Suppressor macrophage treated with lipopolysaccharide for 4 hours (primary cell): ENCODE measurements around the gene BRSK1.

Experiments used
- DNase-seq: peaks from one replicate; pipeline ENCODE4 v3.0.0-alpha.2; 2020

BRSK1 gene

GRCh38 chr19:55283548-55284377, at the start of gene BRSK1:
Gene BRSK1, plus strand, starts transcription at chr19:55283997. Its CDS starts 446 bp downstream, at chr19:55284443.
- no peak for DNase-seq

GRCh38 chr19:55238030-55238429, 45.8 kb upstream of the BRSK1 start:
- DNase-seq = no peak

- DNase-seq = no peak
Measured at GRCh38 chr19:55239004-55239403, 44.8 kb upstream of the BRSK1 start.

GRCh38 chr19:55240713-55241020, 43.1 kb upstream of the BRSK1 start:
- no peak for DNase-seq

- no peak for DNase-seq
Measured at GRCh38 chr19:55241143-55241934, 42.5 kb upstream of the BRSK1 start.

GRCh38 chr19:55241935-55242464, 41.8 kb upstream of the BRSK1 start:
- no peak for DNase-seq

GRCh38 chr19:55242517-55242916, 41.3 kb upstream of the BRSK1 start:
- no peak for DNase-seq

- DNase-seq = no peak
Measured at GRCh38 chr19:55244004-55244680, 39.7 kb upstream of the BRSK1 start.

- no peak for DNase-seq
Measured at GRCh38 chr19:55245236-55245904, 38.4 kb upstream of the BRSK1 start.

- no peak for DNase-seq
Measured at GRCh38 chr19:55246462-55247451, 37.0 kb upstream of the BRSK1 start.

- DNase-seq = peak; percentile 31
Measured at GRCh38 chr19:55247621-55248099, 36.1 kb upstream of the BRSK1 start.

GRCh38 chr19:55248166-55248675, 35.6 kb upstream of the BRSK1 start:
- no peak for DNase-seq

- no peak for DNase-seq
Measured at GRCh38 chr19:55248704-55249103, 35.1 kb upstream of the BRSK1 start.

GRCh38 chr19:55249841-55250240, 34.0 kb upstream of the BRSK1 start:
- no peak for DNase-seq

- DNase-seq = no peak
Measured at GRCh38 chr19:55250262-55251036, 33.3 kb upstream of the BRSK1 start.

GRCh38 chr19:55251341-55252081, 32.3 kb upstream of the BRSK1 start:
- DNase-seq = no peak

- no peak for DNase-seq
Measured at GRCh38 chr19:55252760-55253663, 30.8 kb upstream of the BRSK1 start.

- peak; percentile 84 for DNase-seq
Measured at GRCh38 chr19:55253842-55254624, 29.8 kb upstream of the BRSK1 start.
